OCI-M2 (cell line): ENCODE measurements around the gene DDN.

Experiments used
- DNase-seq: peaks from one replicate; lab custom pipeline; 2025; ENCODE audit not compliant: unreplicated experiment; lab: John Stamatoyannopoulos, UW

Gene DDN

GRCh38 chr12:49032276-49032675 is 33.1 kb upstream of the DDN start:
- no peak for DNase-seq

DNA sequence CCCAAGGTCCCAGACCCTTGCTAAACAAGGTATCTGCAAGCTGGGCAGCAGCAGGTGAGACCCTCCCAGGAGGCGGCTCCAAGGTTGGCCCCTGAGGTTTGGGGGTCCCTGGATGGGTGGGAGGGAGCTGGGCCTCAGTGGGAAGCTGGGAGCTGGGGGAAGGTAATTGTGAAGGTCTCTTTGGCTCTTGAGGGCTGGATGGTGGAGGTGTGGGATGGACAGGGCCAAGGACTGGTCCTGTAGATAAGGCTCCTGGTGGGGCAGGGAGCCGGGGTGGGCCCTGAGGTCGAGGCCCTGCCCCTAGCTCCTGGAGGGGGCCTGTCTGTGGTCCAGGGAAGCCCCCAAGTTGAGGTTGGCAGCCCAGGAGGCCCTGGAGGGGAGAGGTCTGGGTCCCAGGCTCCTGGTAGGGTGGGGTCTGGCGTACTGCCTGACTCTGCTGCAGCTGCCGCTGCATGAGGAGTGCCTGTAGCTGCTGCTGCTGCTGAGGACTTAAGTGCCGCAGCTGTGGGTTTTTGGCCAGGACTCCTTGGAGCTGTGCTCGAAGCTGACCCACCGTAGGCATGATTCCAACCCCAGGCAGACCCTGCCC is 32.5 kb upstream of the DDN start:
- no peak for DNase-seq

DNA sequence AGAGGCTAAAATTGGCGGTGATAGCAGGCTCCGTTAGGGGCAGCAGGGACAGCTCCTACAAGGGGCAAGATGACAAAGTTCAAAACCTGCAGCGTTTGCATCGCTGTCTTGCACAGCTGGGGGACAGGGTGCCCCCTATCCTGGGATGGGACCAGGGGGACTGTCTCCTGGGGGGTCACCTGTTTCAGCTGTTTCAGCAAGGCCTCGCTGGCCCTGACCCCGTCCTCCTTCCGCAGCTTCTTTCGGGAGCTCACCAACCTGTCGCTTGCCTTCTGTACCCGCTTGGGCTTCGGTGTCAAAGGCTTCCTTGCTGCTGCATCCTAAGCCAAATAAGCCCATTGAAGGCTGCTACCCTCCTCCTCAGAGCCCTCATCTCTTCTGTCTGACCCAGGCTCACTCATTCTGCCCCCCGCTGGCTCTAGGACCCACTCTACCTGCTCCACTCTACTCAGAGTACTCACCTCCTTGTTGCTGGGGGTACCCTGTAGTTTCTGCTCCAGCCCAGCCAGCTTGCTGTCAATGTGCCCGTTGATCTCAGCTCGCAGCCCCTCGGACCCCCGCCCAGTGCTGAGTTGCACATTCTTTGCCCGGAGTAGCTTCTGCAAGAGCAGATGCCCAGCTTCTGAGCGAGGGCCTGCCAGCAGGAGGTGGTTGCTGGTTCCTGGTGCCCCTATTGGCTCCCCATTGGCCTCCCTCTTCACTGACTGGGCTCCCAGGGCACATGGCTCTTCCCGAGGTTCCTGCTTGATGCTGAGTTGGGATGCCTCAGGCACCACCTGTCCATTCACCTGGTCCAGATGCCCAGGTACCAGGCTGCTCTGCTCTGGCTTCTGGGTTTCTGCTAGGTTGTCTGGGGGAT is 31.8 kb upstream of the DDN start:
- DNase-seq, result no peak

DNA sequence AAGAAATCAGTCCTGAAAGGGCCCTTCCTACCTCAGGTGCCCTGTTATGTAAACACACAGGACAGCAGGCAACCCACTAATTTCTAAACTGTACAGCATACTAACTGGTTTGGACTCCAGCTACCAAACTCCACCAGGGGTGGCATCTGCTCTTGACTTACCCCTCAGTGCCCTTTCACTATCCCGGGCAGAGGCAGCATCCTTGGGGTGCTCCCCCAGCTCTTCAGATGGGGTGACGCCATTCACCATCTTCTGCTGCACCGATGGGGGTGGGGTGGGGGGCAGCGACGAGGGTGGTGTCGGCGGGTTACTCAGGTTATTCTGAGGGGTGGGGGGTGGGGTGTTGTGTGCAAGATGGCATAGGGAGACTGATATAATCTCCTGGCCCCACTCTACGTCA is 30.9 kb upstream of the DDN start:
- DNase-seq, result no peak

DNA sequence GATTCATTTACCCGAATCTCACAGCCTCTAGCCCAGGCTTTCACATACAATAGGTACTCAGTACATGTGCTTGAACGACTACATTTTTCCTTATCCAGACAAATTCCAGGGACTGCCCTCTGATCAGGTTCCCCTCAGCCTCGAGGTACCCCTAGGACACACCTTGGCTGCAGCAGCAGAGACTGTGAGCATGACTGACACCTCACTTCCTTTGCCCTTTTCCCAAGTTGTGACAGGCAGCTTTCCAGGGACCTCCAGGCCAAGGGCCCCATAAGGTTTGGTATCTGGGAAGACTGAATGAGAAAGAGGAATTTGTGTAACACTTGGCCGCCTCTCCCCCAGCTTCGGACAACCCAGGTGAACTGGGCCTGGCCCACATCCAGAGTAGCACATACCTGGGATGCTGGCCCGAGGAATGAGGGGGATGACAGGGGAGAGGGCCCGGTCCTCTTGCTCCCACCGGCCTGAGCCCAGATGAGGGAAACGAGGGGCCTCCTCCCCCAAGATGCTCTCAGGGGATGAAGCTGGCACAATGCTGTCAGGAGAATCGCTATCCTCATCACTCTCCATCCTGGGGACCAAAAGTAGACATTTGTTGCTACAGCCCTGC is 29.6 kb upstream of the DDN start:
- no peak for DNase-seq

DNA sequence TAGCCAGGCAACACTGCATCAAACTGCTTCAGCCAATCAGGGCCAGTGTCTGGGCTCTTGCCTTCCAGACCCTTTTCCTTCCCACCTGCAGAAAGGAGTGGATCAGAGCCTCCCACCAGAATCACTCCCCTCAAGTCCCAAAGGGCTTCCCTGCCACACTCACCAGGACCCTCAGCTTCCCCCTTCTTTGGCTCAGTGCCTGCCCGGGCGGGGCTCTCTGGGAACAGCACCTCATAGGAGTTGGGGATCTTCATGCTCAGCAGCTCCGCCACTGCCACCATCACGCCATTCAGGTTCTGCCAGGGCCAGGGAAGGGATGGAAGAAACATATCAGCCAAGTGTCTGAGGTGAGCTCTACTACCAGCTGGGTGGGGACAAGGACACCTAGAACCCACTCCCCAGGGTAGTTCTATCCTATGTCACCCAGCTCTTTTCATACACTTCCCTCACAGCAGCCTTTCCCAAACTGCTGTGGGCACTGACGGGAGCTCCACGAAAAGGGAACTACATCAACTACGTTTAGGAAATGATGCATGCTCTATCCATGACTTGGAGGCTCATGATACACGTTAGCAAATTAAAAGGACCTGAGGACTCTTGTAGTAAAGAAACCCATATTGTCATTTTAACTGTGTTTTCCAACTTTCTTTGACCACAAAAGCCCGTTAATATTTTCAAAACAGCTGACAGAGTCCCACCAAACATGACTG is 28.8 kb upstream of the DDN start:
- DNase-seq, result no peak

DNA sequence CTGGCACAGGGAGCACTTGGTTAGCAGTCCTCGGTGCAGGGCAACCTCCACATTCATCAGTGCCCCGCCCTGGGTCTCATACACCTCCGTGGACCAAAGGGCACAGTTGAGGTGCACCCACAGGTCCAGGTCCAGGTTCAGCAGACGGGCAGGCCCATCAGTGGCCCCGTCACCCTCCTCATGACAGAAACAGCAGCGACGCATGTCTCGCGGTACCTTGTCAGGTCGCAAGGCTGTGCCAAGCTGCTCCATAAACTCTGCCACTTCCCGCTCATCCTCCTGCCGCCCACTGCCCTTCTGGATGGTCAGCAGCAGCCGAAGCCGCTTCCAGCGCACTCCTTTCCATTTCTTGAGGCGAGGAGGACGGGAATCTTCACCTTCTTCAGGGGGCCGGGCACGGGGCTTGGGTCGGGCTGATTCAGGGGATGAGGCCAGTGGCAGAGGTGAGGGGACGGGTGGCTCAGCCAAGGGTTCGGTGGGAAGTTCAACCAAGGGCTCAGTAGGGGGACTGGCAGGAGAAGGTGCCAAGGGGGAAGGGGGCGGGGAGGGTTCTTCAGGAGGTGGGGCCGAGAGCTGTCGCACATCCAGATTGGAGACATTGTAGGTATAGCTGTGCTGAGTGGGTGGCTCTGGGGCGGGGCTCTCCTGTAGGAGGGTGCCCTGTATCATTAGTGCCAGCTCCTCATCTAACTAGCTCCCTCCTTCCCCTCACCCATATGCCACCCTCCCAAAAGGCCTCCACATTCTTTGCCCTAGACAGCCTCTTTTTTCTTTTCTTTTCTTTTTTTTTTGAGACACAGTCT is 27.7 kb upstream of the DDN start:
- DNase-seq, result no peak

DNA sequence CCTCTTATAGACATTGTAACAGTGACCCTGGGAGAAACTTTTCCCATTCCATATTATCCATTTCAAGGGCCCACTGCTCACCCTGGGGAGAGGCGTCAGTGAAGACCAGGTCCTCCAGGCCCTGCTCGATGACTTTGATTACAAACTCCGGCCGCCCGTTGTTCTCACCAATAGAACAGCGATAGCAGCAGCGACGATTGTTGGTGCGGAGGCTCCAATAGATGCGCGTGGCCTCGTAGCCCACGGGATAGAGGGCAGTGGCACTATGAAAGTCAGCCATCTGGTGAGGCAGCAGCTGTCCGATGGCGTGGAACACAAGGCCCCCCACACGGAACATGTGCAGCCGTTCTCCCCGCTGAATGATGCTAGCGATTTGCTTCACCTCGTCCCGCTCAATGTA is 26.9 kb upstream of the DDN start:
- no peak for DNase-seq

GRCh38 chr12:49025463-49025862 is 26.3 kb upstream of the DDN start:
- no peak for DNase-seq

- DNase-seq, result no peak
Observed at GRCh38 chr12:49024543-49024942, 25.4 kb upstream of the DDN start.

GRCh38 chr12:49023812-49024211 is 24.6 kb upstream of the DDN start:
- DNase-seq, result no peak

- DNase-seq, result no peak
Observed at GRCh38 chr12:49022558-49023178, 23.5 kb upstream of the DDN start.

DNA sequence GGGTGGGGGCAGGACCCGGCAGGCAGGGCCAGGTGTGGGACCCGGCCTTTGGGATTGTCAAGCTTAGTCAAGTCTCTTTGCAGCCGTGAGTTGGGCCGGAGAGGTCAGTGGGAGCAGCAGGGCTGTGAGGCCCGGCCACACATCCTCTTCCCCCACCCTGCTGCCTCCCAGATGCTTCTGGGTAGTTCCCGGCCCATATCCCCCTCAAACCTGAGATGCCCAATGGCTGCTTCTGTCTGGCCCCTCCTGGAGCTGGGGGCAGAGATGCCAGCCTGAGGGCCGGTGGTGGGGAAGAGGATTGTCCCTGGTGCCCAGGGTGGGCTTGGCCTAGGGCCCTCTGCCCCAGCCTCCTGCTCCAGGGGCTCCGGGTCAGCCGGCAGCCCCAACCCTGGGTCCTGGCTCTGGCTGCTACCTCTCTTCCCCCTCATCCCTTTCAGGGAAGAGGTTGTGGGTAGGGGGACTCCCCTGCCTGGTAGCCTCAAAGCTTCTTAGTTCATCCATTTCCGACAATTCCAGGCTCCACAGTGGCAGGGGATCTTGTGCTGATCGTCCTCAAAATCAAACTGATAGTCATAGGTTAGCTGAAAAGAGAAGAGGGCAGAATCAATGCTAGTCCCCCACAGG is 22.2 kb upstream of the DDN start:
- no peak for DNase-seq

DNA sequence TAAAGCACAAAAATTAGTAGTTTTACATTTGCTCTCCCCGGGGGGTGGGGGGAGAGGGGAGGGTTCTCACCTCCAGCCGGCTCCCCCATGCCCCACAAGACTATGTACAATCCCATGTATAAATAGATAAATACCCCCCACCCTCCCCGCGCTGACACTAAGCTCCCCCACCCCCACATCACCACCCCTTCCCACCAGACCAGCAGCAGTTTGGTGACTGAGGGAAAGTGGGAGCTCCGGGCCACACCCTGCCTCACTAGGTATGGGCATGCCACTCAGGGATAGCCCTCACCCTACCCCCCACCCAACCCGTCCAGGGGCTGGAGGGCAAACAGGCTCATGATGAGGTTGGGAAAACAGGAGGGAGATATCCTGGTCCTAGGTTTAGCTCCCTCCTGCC is 21.3 kb upstream of the DDN start:
- DNase-seq, result no peak

GRCh38 chr12:49019443-49020324 is 20.5 kb upstream of the DDN start:
- peak; percentile 62 for DNase-seq

DNA sequence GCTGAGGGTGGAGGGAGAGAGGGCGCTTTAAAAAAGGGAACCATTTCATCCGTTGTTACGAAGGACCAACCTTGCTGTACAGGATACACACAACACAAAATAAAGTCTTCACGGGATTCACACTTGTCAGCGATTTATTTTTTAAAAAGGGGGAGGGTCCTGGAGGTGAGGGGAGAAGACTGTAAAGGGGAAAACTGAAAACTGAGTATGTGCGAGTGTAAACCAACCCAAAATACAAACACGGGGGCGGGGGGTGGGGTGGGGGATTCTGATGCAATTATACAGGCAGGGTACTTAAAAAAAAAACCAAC is 19.9 kb upstream of the DDN start:
- no peak for DNase-seq

DNA sequence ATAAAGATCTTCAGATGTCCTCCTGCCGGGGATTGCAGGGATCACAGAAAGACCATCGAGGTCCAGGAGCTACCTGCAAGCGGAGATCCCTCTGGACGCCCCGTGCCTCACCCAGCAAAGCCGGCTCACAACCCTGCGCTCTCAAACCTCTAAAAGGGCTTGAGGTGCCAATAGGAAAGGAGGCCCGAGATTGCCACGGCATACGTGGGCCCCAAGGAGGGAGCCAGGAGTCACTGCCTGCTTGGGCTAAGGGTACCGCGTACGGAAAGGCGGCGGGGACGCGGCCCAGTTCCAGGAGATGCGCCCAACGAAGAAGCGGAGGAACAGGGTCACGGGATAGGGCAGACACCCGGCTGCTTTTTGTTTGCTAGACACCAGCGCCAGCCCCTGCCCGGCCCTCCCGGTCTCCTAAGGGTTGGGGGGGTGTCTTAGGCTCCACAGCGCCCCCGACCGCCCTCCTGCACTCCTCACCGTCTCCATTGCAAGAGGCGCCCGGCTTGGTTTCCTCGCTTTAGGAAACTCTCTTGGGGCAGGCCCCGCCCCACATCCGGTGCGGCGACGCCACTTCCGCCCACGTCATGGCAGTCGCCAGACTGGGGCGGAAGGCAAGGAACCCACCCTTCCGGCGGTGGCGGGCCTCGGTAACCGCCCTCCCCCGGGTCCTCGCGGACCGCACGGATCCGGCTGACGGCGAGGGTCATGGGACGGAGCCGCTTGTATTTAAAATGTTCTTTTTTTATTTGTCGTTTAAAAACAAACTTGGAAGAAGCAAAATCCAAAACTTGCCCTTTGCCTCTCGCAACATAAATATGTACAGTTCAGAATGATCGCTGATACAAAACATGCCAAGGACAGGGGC is 19.3 kb upstream of the DDN start, which contains the start of gene PRKAG1:
TSS of gene PRKAG1 (minus strand) at position 516 of the 859 bp plus-strand sequence. CDS start at position 480, 36 bp downstream.
- peak; percentile 39 for DNase-seq

DNA sequence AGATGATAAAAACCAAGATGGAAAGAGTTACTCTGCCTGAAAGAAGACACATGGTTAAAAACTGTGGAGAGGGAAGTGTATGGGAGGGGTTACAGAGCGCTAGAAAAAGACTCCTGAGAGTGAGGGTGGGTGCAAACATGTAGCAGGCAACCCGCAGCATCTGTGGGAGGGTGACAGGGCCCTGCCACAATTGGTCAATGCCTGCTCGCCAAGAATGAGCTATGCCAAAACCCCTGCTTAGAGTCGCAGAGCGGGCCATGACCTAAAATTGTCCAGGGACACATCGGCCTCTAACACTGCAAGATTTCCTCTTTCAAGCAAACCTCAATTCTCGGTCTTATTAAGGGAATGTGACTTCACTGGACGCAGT is 18.7 kb upstream of the DDN start:
- DNase-seq, result peak; percentile 47
